IMR-90 (cell line): ENCODE data around the gene SYT11. TPM values are rescaled to one million over a fixed set of nuclear protein-coding genes. Genes with fewer than 3 reads are reported as not detected.

Source experiments
- ATAC-seq: fragments of 200-7000 bp; cut with Tn5 transposase; 2 replicates; pipeline ENCODE4 v1.9.1; 2020; ENCODE audit warnings: low read depth, mild to moderate bottlenecking, moderate library complexity
- BruUV-seq: library from RNA; stranded (reverse); fragments of 400-500 nt; replicated peaks from 2 replicates; lab custom pipeline; 2021; lab: Mats Ljungman, UMichigan
- CTCF ChIA-PET: fragments of 300-600 bp; formaldehyde crosslinking; extraction: SDS; loops from one replicate; lab custom pipeline; 2021; ENCODE audit warnings: antibody characterized with exemption; lab: Yijun Ruan, JAX
- POLR2A ChIA-PET: fragments of 300-600 bp; sonication (Branson Sonifier 250); formaldehyde crosslinking; loops from one replicate; lab custom pipeline; 2022; ENCODE audit warnings: antibody characterized with exemption; ENCODE audit not compliant: unreplicated experiment; lab: Charles Lee
- DNase-seq: peaks from one replicate; pipeline ENCODE4 v3.0.0; 2013
- H2AFZ ChIP-seq: replicated peaks from 2 replicates; pipeline ENCODE3; 2013; ENCODE audit warnings: low read length, mild to moderate bottlenecking; ENCODE audit not compliant: poor library complexity
- H2AK5ac ChIP-seq: 2 replicates; pipeline ENCODE4 v1.6.1; 2013; ENCODE audit warnings: low read depth, low read length, inconsistent platforms
- H2AK9ac ChIP-seq: replicated peaks from 2 replicates; pipeline ENCODE3; 2013; ENCODE audit warnings: mild to moderate bottlenecking, low read depth, low read length, moderate library complexity; ENCODE audit not compliant: poor library complexity
- H2BK120ac ChIP-seq: 2 replicates; pipeline ENCODE4 v1.6.1; 2013; ENCODE audit warnings: low read depth, low read length, inconsistent platforms
- H2BK15ac ChIP-seq: 3 replicates; pipeline ENCODE4 v1.6.1; 2013; ENCODE audit warnings: low read depth, low read length, inconsistent platforms
- H2BK20ac ChIP-seq: 2 replicates; pipeline ENCODE4 v1.6.1; 2013; ENCODE audit warnings: low read depth, mild to moderate bottlenecking, inconsistent platforms, low read length, moderate library complexity
- H2BK5ac ChIP-seq: 2 replicates; pipeline ENCODE4 v1.6.1; 2013; ENCODE audit warnings: mild to moderate bottlenecking, low read depth, low read length, inconsistent platforms; ENCODE audit not compliant: poor library complexity, severe bottlenecking
- H3K14ac ChIP-seq: replicated peaks from 2 replicates; pipeline ENCODE4 v1.6.1; 2013; ENCODE audit warnings: low read depth, low read length, inconsistent platforms
- H3K18ac ChIP-seq: 2 replicates; pipeline ENCODE4 v1.6.1; 2013; ENCODE audit warnings: low read depth, low read length, control low read depth
- H3K23ac ChIP-seq: 2 replicates; pipeline ENCODE4 v1.6.1; 2013; ENCODE audit warnings: low read depth, low read length, inconsistent platforms
- H3K27ac ChIP-seq: 2 replicates; pipeline ENCODE4 v1.5.1; 2013; ENCODE audit warnings: mild to moderate bottlenecking, control low read depth, low read length; ENCODE audit not compliant: insufficient read depth
- H3K27me3 ChIP-seq: 2 replicates; pipeline ENCODE4 v1.6.1; 2013; ENCODE audit warnings: low read length; ENCODE audit not compliant: control insufficient read depth, insufficient read depth
- H3K36me3 ChIP-seq: 2 replicates; pipeline ENCODE4 v1.6.1; 2013; ENCODE audit warnings: low read length, mixed read lengths; ENCODE audit not compliant: control insufficient read depth, insufficient read depth
- H3K4ac ChIP-seq: 2 replicates; pipeline ENCODE4 v1.6.1; 2013; ENCODE audit warnings: low read depth, low read length, inconsistent platforms
- H3K4me1 ChIP-seq: 2 replicates; pipeline ENCODE4 v1.6.1; 2013; ENCODE audit warnings: low read length, mixed read lengths; ENCODE audit not compliant: control insufficient read depth, insufficient read depth
- H3K4me2 ChIP-seq: 2 replicates; pipeline ENCODE4 v1.6.1; 2013; ENCODE audit warnings: low read depth, mild to moderate bottlenecking, control low read depth, low read length, moderate library complexity
- H3K4me3 ChIP-seq: 2 replicates; pipeline ENCODE4 v1.5.1; 2013; ENCODE audit warnings: low read depth, mild to moderate bottlenecking, control low read depth, low read length, moderate library complexity; ENCODE audit not compliant: insufficient read depth
- H3K56ac ChIP-seq: 2 replicates; pipeline ENCODE4 v1.6.1; 2013; ENCODE audit warnings: low read length, inconsistent platforms; ENCODE audit not compliant: insufficient read depth; ENCODE audit errors: extremely low read depth
- H3K79me1 ChIP-seq, 2 experiments: 2 replicates each; pipeline ENCODE4 v1.6.1; 2013; ENCODE audit warnings: low read length in 2 of 2, inconsistent platforms in 1 of 2, low read depth in 1 of 2
- H3K9ac ChIP-seq: 2 replicates; pipeline ENCODE4 v1.6.1; 2013; ENCODE audit warnings: low read depth, low read length, control low read depth
- H3K9me1 ChIP-seq: 2 replicates; pipeline ENCODE4 v1.6.1; 2013; ENCODE audit warnings: low read length, inconsistent platforms; ENCODE audit not compliant: insufficient read depth
- H3K9me3 ChIP-seq: 2 replicates; pipeline ENCODE4 v1.6.1; 2013; ENCODE audit warnings: low read length; ENCODE audit not compliant: control insufficient read depth, insufficient read depth
- H4K20me1 ChIP-seq: 2 replicates; pipeline ENCODE4 v1.6.1; 2013; ENCODE audit warnings: low read length, inconsistent platforms; ENCODE audit not compliant: insufficient read depth
- H4K5ac ChIP-seq: 2 replicates; pipeline ENCODE4 v1.6.1; 2013; ENCODE audit warnings: mild to moderate bottlenecking, low read depth, low read length, control low read depth
- H4K8ac ChIP-seq, 2 experiments: 2 replicates each; pipeline ENCODE4 v1.6.1; 2013; ENCODE audit warnings: low read depth in 2 of 2, low read length in 2 of 2, control low read depth in 1 of 2, inconsistent platforms in 1 of 2
- H4K91ac ChIP-seq: 2 replicates; pipeline ENCODE4 v1.6.1; 2013; ENCODE audit warnings: low read depth, low read length, inconsistent platforms; ENCODE audit not compliant: insufficient read depth
- BHLHE40 ChIP-seq: fragments of 150-350 bp; IDR thresholded peaks from 2 replicates; pipeline ENCODE4 v1.6.1; 2016; ENCODE audit warnings: mild to moderate bottlenecking, low read depth, low read length
- CEBPB ChIP-seq: IDR thresholded peaks from 2 replicates; pipeline ENCODE4 v1.6.1; 2012; ENCODE audit warnings: low read depth, low read length, improper control_type of control experiment
- CHD1 ChIP-seq: IDR thresholded peaks from 2 replicates; pipeline ENCODE4 v1.6.1; 2012; ENCODE audit warnings: low read depth, low read length, improper control_type of control experiment
- CTCF ChIP-seq: conservative IDR thresholded peaks from 2 replicates; pipeline ENCODE4 v1.5.1; 2012; ENCODE audit warnings: mild to moderate bottlenecking, low read depth, low read length, improper control_type of control experiment
- ELK1 ChIP-seq: fragments of 150-350 bp; IDR thresholded peaks from 2 replicates; pipeline ENCODE4 v1.6.1; 2016; ENCODE audit warnings: low read depth, mild to moderate bottlenecking, low read length, moderate library complexity, borderline replicate concordance
- FOS ChIP-seq: fragments of 150-350 bp; IDR thresholded peaks from 2 replicates; pipeline ENCODE4 v1.6.1; 2016; ENCODE audit warnings: low read depth, low read length
- MAFK ChIP-seq: IDR thresholded peaks from 2 replicates; pipeline ENCODE4 v1.6.1; 2012; ENCODE audit warnings: low read depth, low read length, improper control_type of control experiment
- MAZ ChIP-seq: IDR thresholded peaks from 2 replicates; pipeline ENCODE4 v1.6.1; 2012; ENCODE audit warnings: low read depth, mild to moderate bottlenecking, low read length, improper control_type of control experiment, moderate library complexity, borderline replicate concordance
- MXI1 ChIP-seq: IDR thresholded peaks from 2 replicates; pipeline ENCODE4 v1.6.1; 2012; ENCODE audit warnings: low read depth, mild to moderate bottlenecking, low read length, moderate library complexity, borderline replicate concordance
- NFE2L2 ChIP-seq: fragments of 150-350 bp; IDR thresholded peaks from 2 replicates; pipeline ENCODE4 v1.6.1; 2016; ENCODE audit warnings: low read depth, mild to moderate bottlenecking, low read length
- POLR2A ChIP-seq: IDR thresholded peaks from 2 replicates; pipeline ENCODE4 v1.6.1; 2012; ENCODE audit warnings: mild to moderate bottlenecking, low read depth, low read length
- RAD21 ChIP-seq: IDR thresholded peaks from 2 replicates; pipeline ENCODE4 v1.6.1; 2012; ENCODE audit warnings: low read length, improper control_type of control experiment
- RCOR1 ChIP-seq: IDR thresholded peaks from 2 replicates; pipeline ENCODE4 v1.6.1; 2012; ENCODE audit warnings: mild to moderate bottlenecking, low read length, improper control_type of control experiment; ENCODE audit not compliant: insufficient replicate concordance
- RFX5 ChIP-seq: IDR thresholded peaks from 2 replicates; pipeline ENCODE4 v1.8.0; 2012; ENCODE audit warnings: low read depth, mild to moderate bottlenecking, low read length, moderate library complexity
- SMC3 ChIP-seq: fragments of 150-350 bp; IDR thresholded peaks from 2 replicates; pipeline ENCODE4 v1.6.1; 2016; ENCODE audit warnings: low read depth, mild to moderate bottlenecking, antibody characterized with exemption, low read length, moderate library complexity
- USF2 ChIP-seq: fragments of 150-350 bp; IDR thresholded peaks from 2 replicates; pipeline ENCODE4 v1.6.1; 2017; ENCODE audit warnings: mild to moderate bottlenecking, antibody characterized with exemption, low read length, low read depth
- WGBS, 2 experiments: methylation state at CpG; one replicate each; pipeline versions ENCODE4 v1.1.5 to v1.1.7; 2013; ENCODE audit warnings: missing lambda C conversion rate in 2 of 2; ENCODE audit not compliant: insufficient read length in 1 of 2; ENCODE audit errors: extremely low coverage in 2 of 2; 5-methylcytosine and 5-hydroxymethylcytosine counted together
- dilution Hi-C: fragments of 300-500 bp; cut with HindIII; formaldehyde crosslinking; loops from one replicate; pipeline ENCODE4 v1.14.3; 2018; ENCODE audit warnings: low sequenced_read_pairs; ENCODE audit not compliant: unreplicated experiment
- in situ Hi-C: fragments of 300-500 bp; cut with MboI; formaldehyde crosslinking; loops from 3 replicates; pipeline ENCODE4 v1.14.3; 2019; ENCODE audit warnings: low sequenced_read_pairs, inconsistent platforms, mixed read lengths
- intact Hi-C: fragments of 100-400 bp; cut with micrococcal nuclease; formaldehyde crosslinking; loops from 2 replicates; pipeline ENCODE4 v1.10.0; 2022
- polyA plus RNA-seq, 3 experiments: library from polyadenylated mRNA; depleted of rRNA; stranded (reverse); fragments of >200 nt; gene quantifications; 2 replicates each; pipeline ENCODE4 v1.2.3, GENCODE V29; 2012; ENCODE audit warnings: low replicate concordance in 1 of 3
- total RNA-seq: library from RNA; depleted of rRNA; stranded (reverse); fragments of >200 nt; gene quantifications from 2 replicates; pipeline ENCODE4 v1.2.3, GENCODE V29; 2012

Gene SYT11
- total and polyA plus RNA-seq, 2 of the 4 experiments (the other 2 are of a cell fraction) = 22.9 to 43.7 TPM

- no peaks in the 10 kb centered on the region for H3K4me1 ChIP-seq
- H3K27ac ChIP-seq = no peak overlapping the region
- H4K8ac ChIP-seq = no peak overlapping the region
- BruUV-seq = no TSS peak
- TF ChIP-seq MAFK = no peak
- TF ChIP-seq RFX5 = no peak
- TF ChIP-seq USF2 = no peak
- TF ChIP-seq POLR2A = no peak
- no peak for TF ChIP-seq CHD1
- no peak for TF ChIP-seq RCOR1
- TF ChIP-seq FOS = no peak
- TF ChIP-seq BHLHE40 = no peak
- no peak for TF ChIP-seq CEBPB
- no peak for TF ChIP-seq NFE2L2
- no peak for TF ChIP-seq ELK1
- TF ChIP-seq RAD21 = no peak
- no peak for TF ChIP-seq MXI1
- no peak for TF ChIP-seq MAZ
- no peak for TF ChIP-seq CTCF
- no peak for TF ChIP-seq SMC3
- H3K14ac ChIP-seq = no peak overlapping the region
- H2BK20ac ChIP-seq = no peak overlapping the region
- H3K4ac ChIP-seq = no peak overlapping the region
- POLR2A ChIA-PET = no interaction called here
- H2BK120ac ChIP-seq = no peak overlapping the region
- peaks cover 33% of the 10 kb centered on the region for H3K36me3 ChIP-seq
- WGBS, 2 experiments = no CpG with 5 or more reads among the region's 1 CpG
- H3K4me2 ChIP-seq = no peak overlapping the region
- no peak overlapping the region for H2BK5ac ChIP-seq
- CTCF ChIA-PET = no interaction called here
- H3K27me3 ChIP-seq = no peaks in the 10 kb centered on the region
- dilution Hi-C loops (no loop called here), in situ Hi-C loops (no loop called here), intact Hi-C loops (no loop called here)
- H3K56ac ChIP-seq = no peak overlapping the region
- H2AK5ac ChIP-seq = no peak overlapping the region
- peaks cover 5% of the 10 kb centered on the region; the same call in 1 of the 2 replicates for H3K9me1 ChIP-seq
- no peak overlapping the region for H3K4me3 ChIP-seq
- peaks cover 4 to 14% of the 10 kb centered on the region in 2 experiments; a peak in 1 of 4 replicates for H3K79me1 ChIP-seq
- no peak overlapping the region for H3K23ac ChIP-seq
- no peak for DNase-seq
- no peaks in the 10 kb centered on the region for H3K9me3 ChIP-seq
- H4K20me1 ChIP-seq = no peaks in the 10 kb centered on the region
- H2BK15ac ChIP-seq = no peak overlapping the region
- no peak overlapping the region for H3K18ac ChIP-seq
- no peak overlapping the region for H2AK9ac ChIP-seq
- no peak for ATAC-seq
- H4K91ac ChIP-seq = no peak overlapping the region
- H3K9ac ChIP-seq = no peak overlapping the region
- H4K5ac ChIP-seq = no peak overlapping the region
- no peak overlapping the region for H2AFZ ChIP-seq
Observed at GRCh38 chr1:155812878-155813277, 46.5 kb upstream of the SYT11 start.
